ENCODE data around the gene BAZ1B. TPM values are rescaled to one million over a fixed set of nuclear protein-coding genes. Genes with fewer than 3 reads are reported as not detected.
A peak's percentile ranks its signal among the peaks of the same experiment; 100 is the strongest.

Gene BAZ1B
- total and polyA plus RNA-seq, 9 of the 15 experiments (the other 6 are each of a cell fraction or from before 2014, with no cell fraction given) = 15.0 to 134 (median 79.5) TPM

DNA sequence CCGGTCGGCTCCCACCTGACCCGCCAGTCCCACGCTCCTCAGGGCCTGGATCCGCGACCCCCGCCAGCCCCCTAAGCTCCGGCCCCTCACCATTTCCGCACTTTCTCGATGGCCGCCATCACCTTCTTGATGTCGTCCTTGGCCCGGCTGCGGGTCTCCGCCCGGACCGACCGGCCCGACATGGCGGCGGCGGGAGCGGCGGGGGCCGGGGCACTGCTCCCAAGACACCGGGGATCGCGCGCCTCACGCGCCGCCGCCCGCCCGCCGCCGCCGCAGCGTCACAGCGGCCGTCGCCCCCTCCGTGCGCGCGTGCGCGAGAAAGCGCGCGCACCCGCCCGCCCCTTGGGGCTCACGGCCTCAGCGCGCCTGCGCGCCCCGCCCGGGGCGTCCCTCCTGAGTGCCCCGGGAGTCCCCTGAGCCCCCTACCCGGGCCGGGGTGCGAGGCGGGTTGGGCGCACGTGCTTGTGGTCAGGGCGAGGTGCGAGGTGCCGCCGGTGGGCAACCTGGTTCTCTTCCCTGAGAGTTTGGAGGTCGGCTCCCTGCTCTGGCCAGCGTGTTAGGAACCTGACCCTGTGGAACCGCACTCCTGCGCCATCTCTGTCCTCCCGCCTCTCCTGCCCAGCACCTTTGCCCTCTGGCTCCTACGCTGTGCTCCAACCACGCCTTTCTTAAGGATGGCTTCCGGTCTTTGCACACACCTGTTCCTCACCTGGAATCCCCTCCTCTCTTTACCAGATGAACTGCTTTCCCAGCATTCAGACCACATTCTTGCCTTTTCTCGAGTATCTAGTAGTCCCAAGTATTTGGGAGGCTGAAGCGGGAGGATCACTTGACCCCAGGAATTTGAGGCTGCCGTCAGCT is 35.5 kb upstream of the BAZ1B start, which contains the start of gene BCL7B (continued):
- TF ChIP-seq FOXJ2 (tag; IDR thresholded peaks at IDR 0.05) (no peak), CXXC5 (CRISPR knock-in tag; IDR thresholded peaks at IDR 0.05) (peak; percentile 96), MBD2 (IDR thresholded peaks at IDR 0.05; ENCODE audit: borderline replicate concordance, low read depth) (peak; percentile 4; the same call in 1 of the 2 replicates), HNRNPK (IDR thresholded peaks at IDR 0.05; ENCODE audit: low read depth, low read length, poor library complexity, severe bottlenecking) (no peak), FOS (IDR thresholded peaks at IDR 0.05; ENCODE audit: extremely low read depth, insufficient read length) (no peak), ZBTB9 (CRISPR knock-in tag; IDR thresholded peaks at IDR 0.05) (peak; percentile 87; the same call in 1 of the 2 replicates), CREM (IDR thresholded peaks at IDR 0.05; ENCODE audit: low read depth) (no peak), ARID2 (IDR thresholded peaks at IDR 0.05) (0 out of 2 replicates have a peak, but pooled peaks have one; percentile 44), ZNF224 (CRISPR knock-in tag; IDR thresholded peaks at IDR 0.05) (no peak), ZNF699 (CRISPR knock-in tag; IDR thresholded peaks at IDR 0.05; ENCODE audit: insufficient replicate concordance) (no peak), ZBTB12 (CRISPR knock-in tag; IDR thresholded peaks at IDR 0.05) (no peak), DMBX1 (CRISPR knock-in tag; IDR thresholded peaks at IDR 0.05; ENCODE audit: borderline replicate concordance) (peak; percentile 77; the same call in 1 of the 2 replicates), NFE2L1 (tag; IDR thresholded peaks at IDR 0.05; ENCODE audit: borderline replicate concordance, low read depth) (no peak), MXD1 (CRISPR knock-in tag; IDR thresholded peaks at IDR 0.05; ENCODE audit: borderline replicate concordance, poor library complexity, severe bottlenecking) (no peak), SMAD2 (IDR thresholded peaks at IDR 0.05; ENCODE audit: low read depth, low read length) (no peak), CREB1 (IDR thresholded peaks at IDR 0.05) (no peak), CREB1 (CRISPR knock-in tag; IDR thresholded peaks at IDR 0.05) (0 out of 2 replicates have a peak, but pooled peaks have one; percentile 12), BCOR (IDR thresholded peaks at IDR 0.05) (peak; percentile 95), ZC3H4 (CRISPR knock-in tag; IDR thresholded peaks at IDR 0.05; ENCODE audit: borderline replicate concordance) (no peak), ZNF79 (CRISPR knock-in tag; IDR thresholded peaks at IDR 0.05; ENCODE audit: low read depth) (no peak), ZNF146 (CRISPR knock-in tag; IDR thresholded peaks at IDR 0.05; ENCODE audit: unreplicated experiment) (peak; percentile 97), RFX1 (IDR thresholded peaks at IDR 0.05) (no peak)
- TF ChIP-seq, protein P1, sequence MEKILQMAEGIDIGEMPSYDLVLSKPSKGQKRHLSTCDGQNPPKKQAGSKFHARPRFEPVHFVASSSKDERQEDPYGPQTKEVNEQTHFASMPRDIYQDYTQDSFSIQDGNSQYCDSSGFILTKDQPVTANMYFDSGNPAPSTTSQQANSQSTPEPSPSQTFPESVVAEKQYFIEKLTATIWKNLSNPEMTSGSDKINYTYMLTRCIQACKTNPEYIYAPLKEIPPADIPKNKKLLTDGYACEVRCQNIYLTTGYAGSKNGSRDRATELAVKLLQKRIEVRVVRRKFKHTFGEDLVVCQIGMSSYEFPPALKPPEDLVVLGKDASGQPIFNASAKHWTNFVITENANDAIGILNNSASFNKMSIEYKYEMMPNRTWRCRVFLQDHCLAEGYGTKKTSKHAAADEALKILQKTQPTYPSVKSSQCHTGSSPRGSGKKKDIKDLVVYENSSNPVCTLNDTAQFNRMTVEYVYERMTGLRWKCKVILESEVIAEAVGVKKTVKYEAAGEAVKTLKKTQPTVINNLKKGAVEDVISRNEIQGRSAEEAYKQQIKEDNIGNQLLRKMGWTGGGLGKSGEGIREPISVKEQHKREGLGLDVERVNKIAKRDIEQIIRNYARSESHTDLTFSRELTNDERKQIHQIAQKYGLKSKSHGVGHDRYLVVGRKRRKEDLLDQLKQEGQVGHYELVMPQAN (IDR thresholded peaks at IDR 0.05; ENCODE audit: borderline replicate concordance) = peak; percentile 27; the same call in 1 of the 2 replicates
